Activated CD8-positive, alpha-beta memory T cell treated with anti-CD3 and anti-CD28 coated beads, Interleukin-2, amount 50 U/mL, for 24 hours (primary cell): ENCODE measurements around the gene OR4L1.
"Not testable (repeated sequence)": the region's sequence is repeated elsewhere in the genome, so short reads cannot be mapped to it uniquely, and the experiment has no call there.

Experiments
- DNase-seq: peaks from one replicate; pipeline ENCODE4 v3.0.0-alpha.2; 2020; ENCODE audit errors: extremely low read depth

The OR4L1 gene, protein sequence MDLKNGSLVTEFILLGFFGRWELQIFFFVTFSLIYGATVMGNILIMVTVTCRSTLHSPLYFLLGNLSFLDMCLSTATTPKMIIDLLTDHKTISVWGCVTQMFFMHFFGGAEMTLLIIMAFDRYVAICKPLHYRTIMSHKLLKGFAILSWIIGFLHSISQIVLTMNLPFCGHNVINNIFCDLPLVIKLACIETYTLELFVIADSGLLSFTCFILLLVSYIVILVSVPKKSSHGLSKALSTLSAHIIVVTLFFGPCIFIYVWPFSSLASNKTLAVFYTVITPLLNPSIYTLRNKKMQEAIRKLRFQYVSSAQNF

DNA sequence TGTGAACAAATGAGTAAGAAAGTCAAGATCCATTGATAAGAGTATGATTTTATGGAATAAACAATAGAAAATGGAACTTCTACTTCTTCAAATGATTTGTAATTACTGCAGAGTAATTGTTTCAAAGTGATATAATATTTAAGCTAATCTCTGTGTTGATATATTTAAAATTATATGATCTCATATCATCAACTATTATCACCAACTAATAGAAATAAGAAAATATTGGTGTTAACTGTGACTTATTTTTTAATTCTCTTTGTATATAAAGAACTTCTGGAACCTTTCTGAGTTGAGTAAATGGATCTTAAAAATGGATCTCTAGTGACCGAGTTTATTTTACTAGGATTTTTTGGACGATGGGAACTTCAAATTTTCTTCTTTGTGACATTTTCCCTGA is at the start of gene OR4L1:
Gene OR4L1 (plus strand): TSS at position 301 of the 400 bp plus-strand sequence. CDS start 0 bp downstream, at position 301.
- DNase-seq, result no peak

DNA sequence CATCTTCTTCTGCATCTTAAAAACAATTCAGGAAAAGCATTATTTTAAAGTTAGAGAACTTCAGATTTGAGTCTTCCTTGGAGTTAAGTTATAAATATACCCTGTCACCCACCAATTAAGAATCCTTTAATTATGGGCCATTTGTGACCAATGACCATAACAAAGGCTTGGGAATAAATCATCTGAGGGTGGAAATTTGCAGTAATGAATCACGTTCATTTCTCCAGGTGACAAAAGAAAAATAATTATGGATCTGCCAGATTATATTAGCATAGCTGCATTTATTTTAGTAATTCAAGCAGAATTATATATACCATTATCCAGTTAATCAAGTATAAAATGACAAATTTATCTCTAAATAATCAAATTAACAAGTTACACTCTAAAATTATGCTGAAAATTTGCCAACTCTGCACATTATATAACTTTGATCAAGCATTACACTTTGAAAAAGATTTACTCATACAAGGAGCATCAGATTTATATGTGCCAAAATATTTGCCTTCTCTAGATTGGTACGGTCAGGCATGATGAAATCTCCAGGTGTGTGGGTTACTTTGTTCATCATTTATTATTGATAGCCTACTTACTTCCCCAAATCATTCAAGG is 40.5 kb upstream of the OR4L1 start, which contains the start of gene OR4K14:
Gene OR4K14 (minus strand): TSS at position 51 of the 609 bp plus-strand sequence. CDS start 4,114 bp downstream, outside the sequence.
- no peak for DNase-seq

DNA sequence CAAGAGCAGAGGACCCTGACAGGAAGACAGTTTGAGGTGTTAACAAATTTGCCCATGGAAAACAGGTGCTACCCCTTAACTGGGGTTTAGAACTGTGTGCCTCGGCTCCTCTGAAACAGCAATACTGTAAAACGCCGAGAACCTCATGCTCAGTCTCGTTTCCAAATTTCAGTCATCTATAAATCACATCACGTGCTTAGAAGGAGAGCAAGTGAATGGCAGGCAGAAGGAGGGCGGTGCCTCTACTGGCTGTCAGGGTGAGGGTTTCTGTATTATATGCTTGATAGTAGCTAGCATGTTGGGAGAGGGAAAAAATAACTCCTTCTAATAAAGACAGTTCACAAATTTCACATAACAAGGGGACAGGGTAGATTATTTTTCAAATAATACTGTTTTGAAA is 28.8 kb upstream of the OR4L1 start:
- no peak for DNase-seq

DNA sequence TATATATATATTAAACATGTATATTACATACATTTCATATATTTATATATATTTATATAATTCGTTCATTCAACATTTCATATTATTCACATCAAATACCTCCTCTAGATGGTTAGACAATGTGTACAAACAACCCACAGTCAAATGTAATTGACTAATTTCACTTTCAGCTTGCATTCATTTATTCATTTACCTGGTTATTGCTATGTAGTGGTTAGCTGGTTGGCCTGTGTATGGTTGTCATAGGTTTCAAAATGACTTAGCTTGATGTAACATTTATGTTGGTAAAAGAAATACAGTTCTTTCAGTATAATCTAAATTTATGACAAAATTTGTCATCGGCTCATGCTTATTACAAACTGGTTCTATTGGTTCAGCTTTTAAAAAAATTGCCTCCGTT is 24.4 kb upstream of the OR4L1 start:
- DNase-seq, result no peak

GRCh38 chr14:20035938-20036337 is 23.9 kb upstream of the OR4L1 start, which contains the start of gene OR4K13:
Gene OR4K13 (minus strand): TSS chr14:20036038. CDS start chr14:20034758, 1,280 bp downstream.
- no peak for DNase-seq

DNA sequence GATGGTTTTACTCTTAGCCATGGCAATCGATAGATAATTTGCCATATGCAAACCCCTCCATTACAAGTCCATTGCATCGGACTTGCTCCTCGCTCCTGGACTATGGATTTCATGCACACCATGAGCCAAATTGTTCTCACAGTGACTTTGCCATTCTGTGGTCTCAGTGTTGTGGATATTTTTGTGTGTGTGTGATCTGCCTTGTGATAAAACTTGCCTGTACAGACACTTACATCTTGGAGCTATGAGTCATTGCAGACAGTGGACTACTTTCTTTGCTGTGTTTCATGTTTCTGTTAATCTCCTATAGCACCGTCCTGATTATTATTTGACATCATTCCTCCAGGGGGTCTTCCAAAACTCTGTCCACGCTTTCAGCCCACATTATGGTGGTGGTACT is 15.6 kb upstream of the OR4L1 start:
- no peak for DNase-seq

DNA sequence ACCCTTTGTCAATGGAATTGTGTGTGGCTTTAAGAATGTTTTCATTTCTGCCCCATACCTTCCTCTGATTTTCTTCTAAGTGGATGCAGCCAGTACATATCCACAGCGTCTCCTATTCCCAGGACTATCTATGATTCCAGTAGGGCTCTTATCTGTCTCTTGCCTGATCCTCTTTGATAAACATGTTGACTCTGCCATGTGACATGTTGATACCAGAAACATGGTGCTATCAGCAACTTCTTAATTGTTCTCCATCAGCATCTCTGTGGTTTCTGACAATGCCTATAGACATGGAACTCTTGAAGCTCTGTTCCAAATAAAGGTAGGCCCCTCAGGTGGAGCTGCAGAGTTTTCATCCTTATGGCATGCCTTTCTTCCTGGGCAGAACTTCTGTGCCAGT is 11.6 kb upstream of the OR4L1 start:
- no peak for DNase-seq

- DNase-seq, result no peak
These were observed 32.2 kb downstream of the OR4L1 start for GRCh38 chr14:20092050-20092449.

GRCh38 chr14:20093442-20093841 is 33.6 kb downstream of the OR4L1 start:
- no peak for DNase-seq

GRCh38 chr14:20098926-20099770 is 39.3 kb downstream of the OR4L1 start:
- DNase-seq, result not testable (repeated sequence)

DNA sequence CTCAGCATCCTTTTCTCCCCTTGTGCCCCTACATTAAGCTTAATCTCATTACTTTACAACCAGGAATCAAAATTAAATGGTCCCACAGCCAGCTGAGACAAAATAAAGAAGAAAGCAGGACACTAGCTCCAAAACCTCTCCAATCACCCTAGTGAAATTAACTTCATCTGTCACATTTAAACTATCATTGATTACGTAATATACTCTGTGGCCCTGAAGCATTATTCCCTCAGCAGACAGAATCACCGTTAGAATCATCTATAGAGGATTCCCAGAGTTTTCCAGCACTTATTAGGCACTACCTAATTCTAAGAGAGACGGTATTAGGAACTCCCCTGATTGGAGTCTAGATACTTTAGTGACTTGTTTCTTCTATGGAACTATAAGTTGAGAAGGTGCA is 50.6 kb downstream of the OR4L1 start, which contains the start of gene OR4K17:
Gene OR4K17 (plus strand): TSS at position 302 of the 400 bp plus-strand sequence. CDS start 6,761 bp downstream, outside the sequence.
- DNase-seq, result no peak
